ENCODE measurements around the gene TNPO2.
A peak's percentile ranks its signal among the peaks of the same experiment; 100 is the strongest.

TNPO2 gene

DNA sequence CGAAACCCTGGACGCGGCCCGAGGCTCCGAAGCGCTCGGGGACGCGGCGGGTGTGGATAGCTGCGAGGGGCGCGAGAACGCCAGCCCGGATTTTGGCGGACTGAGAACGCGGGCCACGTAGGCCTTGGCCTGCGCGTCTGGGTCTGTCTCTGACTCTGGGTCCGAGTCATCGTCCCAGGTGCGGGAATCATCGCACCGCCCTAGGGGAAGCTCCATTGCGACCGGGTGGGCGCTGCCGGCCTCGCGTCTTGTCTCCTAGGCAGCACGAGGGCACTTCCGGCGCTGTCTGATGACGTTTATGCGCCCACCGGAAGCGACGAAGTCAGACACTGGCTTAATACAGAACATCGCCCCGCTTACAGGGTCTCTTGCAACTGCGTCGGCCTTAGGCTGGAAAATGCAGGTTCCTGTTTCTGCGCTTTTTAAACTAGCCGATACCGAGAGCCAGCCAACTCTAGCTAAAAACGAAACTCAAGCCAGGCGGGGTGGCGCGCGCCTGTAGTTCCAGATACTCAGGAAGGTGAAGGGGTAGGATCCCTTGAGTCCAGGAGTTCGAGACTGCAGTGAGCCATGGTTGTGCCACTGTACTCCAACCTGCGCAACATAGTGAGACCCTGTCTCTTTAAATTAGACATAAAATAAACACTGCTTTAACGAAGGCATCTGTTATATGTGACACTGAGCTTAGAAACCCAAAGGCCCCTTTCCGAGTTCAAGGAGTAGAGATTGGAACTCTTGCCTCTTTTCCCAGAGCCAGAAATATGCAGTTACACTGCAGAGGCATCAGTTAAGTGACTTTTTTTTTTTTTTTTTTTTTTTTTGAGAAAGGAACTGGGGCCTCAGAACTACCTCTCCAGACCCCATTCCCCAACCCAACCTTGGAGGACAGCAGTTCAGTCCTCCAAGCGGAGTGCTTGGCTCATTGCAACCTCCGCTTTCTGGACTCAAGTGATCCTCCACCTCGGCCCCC is 27.1 kb downstream of the TNPO2 start, which contains the start of gene FBXW9 (continued):
- TF ChIP-seq, protein P1, sequence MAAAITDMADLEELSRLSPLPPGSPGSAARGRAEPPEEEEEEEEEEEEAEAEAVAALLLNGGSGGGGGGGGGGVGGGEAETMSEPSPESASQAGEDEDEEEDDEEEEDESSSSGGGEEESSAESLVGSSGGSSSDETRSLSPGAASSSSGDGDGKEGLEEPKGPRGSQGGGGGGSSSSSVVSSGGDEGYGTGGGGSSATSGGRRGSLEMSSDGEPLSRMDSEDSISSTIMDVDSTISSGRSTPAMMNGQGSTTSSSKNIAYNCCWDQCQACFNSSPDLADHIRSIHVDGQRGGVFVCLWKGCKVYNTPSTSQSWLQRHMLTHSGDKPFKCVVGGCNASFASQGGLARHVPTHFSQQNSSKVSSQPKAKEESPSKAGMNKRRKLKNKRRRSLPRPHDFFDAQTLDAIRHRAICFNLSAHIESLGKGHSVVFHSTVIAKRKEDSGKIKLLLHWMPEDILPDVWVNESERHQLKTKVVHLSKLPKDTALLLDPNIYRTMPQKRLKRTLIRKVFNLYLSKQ (tag by site-specific recombination; IDR thresholded peaks at IDR 0.05; ENCODE audit: borderline replicate concordance), result no peak
- TF ChIP-seq ZFP37 (tag by site-specific recombination; IDR thresholded peaks at IDR 0.05), result peak; percentile 68
- peak; percentile 95 for TF ChIP-seq ZBTB17 (tag by site-specific recombination; IDR thresholded peaks at IDR 0.05)
- TF ChIP-seq ZNF777 (tag by site-specific recombination; IDR thresholded peaks at IDR 0.05; ENCODE audit: borderline replicate concordance), result no peak
- TF ChIP-seq PRDM1 (tag by site-specific recombination; IDR thresholded peaks at IDR 0.05), result no peak
- TF ChIP-seq SALL2 (tag by site-specific recombination; IDR thresholded peaks at IDR 0.05; ENCODE audit: borderline replicate concordance), result no peak
- no peak for TF ChIP-seq ZSCAN23 (tag by site-specific recombination; IDR thresholded peaks at IDR 0.05)
- TF ChIP-seq, protein P2, sequence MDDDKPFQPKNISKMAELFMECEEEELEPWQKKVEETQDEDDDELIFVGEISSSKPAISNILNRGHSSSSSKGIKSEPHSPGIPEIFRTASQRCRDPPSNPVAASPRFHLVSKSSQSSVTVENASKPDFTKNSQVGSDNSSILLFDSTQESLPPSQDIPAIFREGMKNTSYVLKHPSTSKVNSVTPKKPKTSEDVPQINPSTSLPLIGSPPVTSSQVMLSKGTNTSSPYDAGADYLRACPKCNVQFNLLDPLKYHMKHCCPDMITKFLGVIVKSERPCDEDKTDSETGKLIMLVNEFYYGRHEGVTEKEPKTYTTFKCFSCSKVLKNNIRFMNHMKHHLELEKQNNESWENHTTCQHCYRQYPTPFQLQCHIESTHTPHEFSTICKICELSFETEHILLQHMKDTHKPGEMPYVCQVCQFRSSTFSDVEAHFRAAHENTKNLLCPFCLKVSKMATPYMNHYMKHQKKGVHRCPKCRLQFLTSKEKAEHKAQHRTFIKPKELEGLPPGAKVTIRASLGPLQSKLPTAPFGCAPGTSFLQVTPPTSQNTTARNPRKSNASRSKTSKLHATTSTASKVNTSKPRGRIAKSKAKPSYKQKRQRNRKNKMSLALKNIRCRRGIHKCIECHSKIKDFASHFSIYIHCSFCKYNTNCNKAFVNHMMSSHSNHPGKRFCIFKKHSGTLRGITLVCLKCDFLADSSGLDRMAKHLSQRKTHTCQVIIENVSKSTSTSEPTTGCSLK (tag by site-specific recombination; IDR thresholded peaks at IDR 0.05), result no peak
- TF ChIP-seq ZNF37A (tag by site-specific recombination; IDR thresholded peaks at IDR 0.05), result no peak
- TF ChIP-seq ZNF10 (tag by site-specific recombination; IDR thresholded peaks at IDR 0.05), result peak; percentile 76
- TF ChIP-seq, protein P3, sequence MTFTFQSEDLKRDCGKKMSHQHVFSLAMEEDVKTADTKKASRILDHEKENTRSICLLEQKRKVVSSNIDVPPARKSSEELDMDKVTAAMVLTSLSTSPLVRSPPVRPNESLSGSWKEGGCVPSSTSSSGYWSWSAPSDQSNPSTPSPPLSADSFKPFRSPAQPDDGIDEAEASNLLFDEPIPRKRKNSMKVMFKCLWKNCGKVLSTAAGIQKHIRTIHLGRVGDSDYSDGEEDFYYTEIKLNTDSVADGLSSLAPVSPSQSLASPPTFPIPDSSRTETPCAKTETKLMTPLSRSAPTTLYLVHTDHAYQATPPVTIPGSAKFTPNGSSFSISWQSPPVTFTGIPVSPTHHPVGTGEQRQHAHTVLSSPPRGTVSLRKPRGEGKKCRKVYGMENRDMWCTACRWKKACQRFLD (tag by site-specific recombination; IDR thresholded peaks at IDR 0.05), result 0 out of 2 replicates have a peak, but pooled peaks have one; percentile 27
- TF ChIP-seq, protein P4, sequence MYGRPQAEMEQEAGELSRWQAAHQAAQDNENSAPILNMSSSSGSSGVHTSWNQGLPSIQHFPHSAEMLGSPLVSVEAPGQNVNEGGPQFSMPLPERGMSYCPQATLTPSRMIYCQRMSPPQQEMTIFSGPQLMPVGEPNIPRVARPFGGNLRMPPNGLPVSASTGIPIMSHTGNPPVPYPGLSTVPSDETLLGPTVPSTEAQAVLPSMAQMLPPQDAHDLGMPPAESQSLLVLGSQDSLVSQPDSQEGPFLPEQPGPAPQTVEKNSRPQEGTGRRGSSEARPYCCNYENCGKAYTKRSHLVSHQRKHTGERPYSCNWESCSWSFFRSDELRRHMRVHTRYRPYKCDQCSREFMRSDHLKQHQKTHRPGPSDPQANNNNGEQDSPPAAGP (tag by site-specific recombination; IDR thresholded peaks at IDR 0.05), result peak; percentile 74; the same call in 1 of the 2 replicates
- TF ChIP-seq, protein P5, sequence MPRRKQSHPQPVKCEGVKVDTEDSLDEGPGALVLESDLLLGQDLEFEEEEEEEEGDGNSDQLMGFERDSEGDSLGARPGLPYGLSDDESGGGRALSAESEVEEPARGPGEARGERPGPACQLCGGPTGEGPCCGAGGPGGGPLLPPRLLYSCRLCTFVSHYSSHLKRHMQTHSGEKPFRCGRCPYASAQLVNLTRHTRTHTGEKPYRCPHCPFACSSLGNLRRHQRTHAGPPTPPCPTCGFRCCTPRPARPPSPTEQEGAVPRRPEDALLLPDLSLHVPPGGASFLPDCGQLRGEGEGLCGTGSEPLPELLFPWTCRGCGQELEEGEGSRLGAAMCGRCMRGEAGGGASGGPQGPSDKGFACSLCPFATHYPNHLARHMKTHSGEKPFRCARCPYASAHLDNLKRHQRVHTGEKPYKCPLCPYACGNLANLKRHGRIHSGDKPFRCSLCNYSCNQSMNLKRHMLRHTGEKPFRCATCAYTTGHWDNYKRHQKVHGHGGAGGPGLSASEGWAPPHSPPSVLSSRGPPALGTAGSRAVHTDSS (tag by site-specific recombination; IDR thresholded peaks at IDR 0.05), result no peak
- peak; percentile 67; the same call in 1 of the 2 replicates for TF ChIP-seq SP7 (tag by site-specific recombination; IDR thresholded peaks at IDR 0.05)
- no peak for TF ChIP-seq ZNF311 (tag by site-specific recombination; IDR thresholded peaks at IDR 0.05; ENCODE audit: borderline replicate concordance)
- no peak for TF ChIP-seq ZNF19 (tag by site-specific recombination; IDR thresholded peaks at IDR 0.05; ENCODE audit: low read depth)
- TF ChIP-seq ZXDB (tag by site-specific recombination; IDR thresholded peaks at IDR 0.05), result peak; percentile 79
- TF ChIP-seq, protein P6, sequence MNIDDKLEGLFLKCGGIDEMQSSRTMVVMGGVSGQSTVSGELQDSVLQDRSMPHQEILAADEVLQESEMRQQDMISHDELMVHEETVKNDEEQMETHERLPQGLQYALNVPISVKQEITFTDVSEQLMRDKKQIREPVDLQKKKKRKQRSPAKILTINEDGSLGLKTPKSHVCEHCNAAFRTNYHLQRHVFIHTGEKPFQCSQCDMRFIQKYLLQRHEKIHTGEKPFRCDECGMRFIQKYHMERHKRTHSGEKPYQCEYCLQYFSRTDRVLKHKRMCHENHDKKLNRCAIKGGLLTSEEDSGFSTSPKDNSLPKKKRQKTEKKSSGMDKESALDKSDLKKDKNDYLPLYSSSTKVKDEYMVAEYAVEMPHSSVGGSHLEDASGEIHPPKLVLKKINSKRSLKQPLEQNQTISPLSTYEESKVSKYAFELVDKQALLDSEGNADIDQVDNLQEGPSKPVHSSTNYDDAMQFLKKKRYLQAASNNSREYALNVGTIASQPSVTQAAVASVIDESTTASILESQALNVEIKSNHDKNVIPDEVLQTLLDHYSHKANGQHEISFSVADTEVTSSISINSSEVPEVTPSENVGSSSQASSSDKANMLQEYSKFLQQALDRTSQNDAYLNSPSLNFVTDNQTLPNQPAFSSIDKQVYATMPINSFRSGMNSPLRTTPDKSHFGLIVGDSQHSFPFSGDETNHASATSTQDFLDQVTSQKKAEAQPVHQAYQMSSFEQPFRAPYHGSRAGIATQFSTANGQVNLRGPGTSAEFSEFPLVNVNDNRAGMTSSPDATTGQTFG (tag by site-specific recombination; IDR thresholded peaks at IDR 0.05; ENCODE audit: borderline replicate concordance), result no peak
- no peak for TF ChIP-seq ZNF510 (tag by site-specific recombination; IDR thresholded peaks at IDR 0.05; ENCODE audit: insufficient replicate concordance)
- TF ChIP-seq ZNF426 (tag by site-specific recombination; IDR thresholded peaks at IDR 0.05), result no peak
- no peak for TF ChIP-seq TCF7L2 (IDR thresholded peaks at IDR 0.05; ENCODE audit: borderline replicate concordance, low read depth, low read length)
- TF ChIP-seq ZFP69B (tag by site-specific recombination; IDR thresholded peaks at IDR 0.05), result peak; percentile 42
- TF ChIP-seq ZNF555 (tag by site-specific recombination; conservative IDR thresholded peaks at IDR 0.05), result no peak
- TF ChIP-seq, protein P7, sequence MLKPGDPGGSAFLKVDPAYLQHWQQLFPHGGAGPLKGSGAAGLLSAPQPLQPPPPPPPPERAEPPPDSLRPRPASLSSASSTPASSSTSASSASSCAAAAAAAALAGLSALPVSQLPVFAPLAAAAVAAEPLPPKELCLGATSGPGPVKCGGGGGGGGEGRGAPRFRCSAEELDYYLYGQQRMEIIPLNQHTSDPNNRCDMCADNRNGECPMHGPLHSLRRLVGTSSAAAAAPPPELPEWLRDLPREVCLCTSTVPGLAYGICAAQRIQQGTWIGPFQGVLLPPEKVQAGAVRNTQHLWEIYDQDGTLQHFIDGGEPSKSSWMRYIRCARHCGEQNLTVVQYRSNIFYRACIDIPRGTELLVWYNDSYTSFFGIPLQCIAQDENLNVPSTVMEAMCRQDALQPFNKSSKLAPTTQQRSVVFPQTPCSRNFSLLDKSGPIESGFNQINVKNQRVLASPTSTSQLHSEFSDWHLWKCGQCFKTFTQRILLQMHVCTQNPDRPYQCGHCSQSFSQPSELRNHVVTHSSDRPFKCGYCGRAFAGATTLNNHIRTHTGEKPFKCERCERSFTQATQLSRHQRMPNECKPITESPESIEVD (tag by site-specific recombination; IDR thresholded peaks at IDR 0.05), result no peak
- peak; percentile 54; the same call in 1 of the 2 replicates for TF ChIP-seq ZNF394 (tag by site-specific recombination; IDR thresholded peaks at IDR 0.05; ENCODE audit: borderline replicate concordance)
